CD4-positive, alpha-beta T cell treated with Interleukin-21 for 1 hour (primary cell): Measurements from ENCODE around the gene FKBP6.
"Not testable (repeated sequence)": the region's sequence is repeated elsewhere in the genome, so short reads cannot be mapped to it uniquely, and the experiment has no call there.

ENCODE experiments used
- DNase-seq: peaks from one replicate; pipeline ENCODE4 v3.0.0-alpha.2; 2020

Gene FKBP6

DNA sequence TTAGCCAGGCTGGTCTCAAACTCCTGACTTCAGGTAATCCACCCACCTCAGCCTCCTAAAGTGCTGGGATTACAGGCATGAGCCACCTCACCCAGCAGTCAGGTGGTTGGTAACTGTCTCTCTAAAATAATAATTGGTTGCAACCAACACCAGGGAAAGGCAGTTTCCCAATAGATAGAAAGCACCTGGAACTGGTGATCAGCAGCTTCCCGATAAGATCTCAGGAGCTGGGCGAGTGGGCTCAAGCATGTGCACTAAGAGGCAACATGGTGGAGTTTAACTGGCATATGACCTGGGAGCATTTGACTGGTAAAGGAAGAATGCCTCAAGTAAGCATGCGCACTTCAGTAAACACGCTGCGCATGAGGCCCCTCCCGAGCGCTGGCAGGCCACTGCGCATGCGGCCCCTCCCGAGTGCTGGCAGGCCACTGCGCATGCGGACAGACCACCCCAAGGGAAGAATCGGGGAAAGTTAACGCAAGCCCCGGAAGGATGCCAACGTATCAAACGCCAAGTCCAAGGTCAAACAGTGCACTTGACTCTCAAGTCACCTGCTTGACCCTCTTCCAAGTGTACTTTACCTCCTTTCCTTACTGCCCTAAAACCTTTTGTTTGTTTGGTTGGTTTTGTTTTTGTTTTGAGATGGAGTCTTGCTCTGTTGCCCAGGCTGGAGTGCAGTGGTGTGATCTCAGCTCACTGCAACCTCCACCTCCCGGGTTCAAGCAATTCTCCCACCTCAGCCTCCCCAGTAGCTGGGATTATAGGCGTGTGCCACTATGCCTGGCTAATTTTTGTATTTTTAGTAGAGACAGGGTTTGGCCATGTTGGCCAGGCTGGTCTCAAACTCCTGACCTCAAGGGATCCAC lies 71.5 kb downstream of the FKBP6 start:
- peak; percentile 79 for DNase-seq

- DNase-seq: not testable (repeated sequence)
Observed at GRCh38 chr7:73404860-73405259, 76.9 kb downstream of the FKBP6 start.
